Thoracic aorta (tissue), 2 donors: ENCODE measurements around the gene SSRP1. TPM values are rescaled to one million over a fixed set of nuclear protein-coding genes. Genes with fewer than 3 reads are reported as not detected.
"Not testable (repeated sequence)": the region's sequence is repeated elsewhere in the genome, so short reads cannot be mapped to it uniquely, and the experiment has no call there.

Experiments
- ATAC-seq: fragments of 150-250 bp; one replicate; pipeline ENCODE4 v1.8.0; 2017; ENCODE audit warnings: low read depth; ENCODE audit not compliant: insufficient number of reproducible peaks, low FRiP score
- DNase-seq: peaks from one replicate; pipeline ENCODE4 v3.0.0-alpha.2; 2020; ENCODE audit warnings: low spot score
- H3K27ac ChIP-seq, 2 donors: fragments of 200-600 bp; sonication (generic); 1 replicate in 1 of 2; 2 replicates in 1 of 2; pipeline ENCODE4 v1.5.1; 2016; ENCODE audit warnings: mild to moderate bottlenecking in 2 of 2, moderate library complexity in 2 of 2
- H3K27me3 ChIP-seq: fragments of 200-600 bp; sonication (generic); replicated peaks from 2 replicates; pipeline ENCODE4 v1.6.0; 2016; ENCODE audit warnings: mild to moderate bottlenecking; ENCODE audit not compliant: insufficient read depth
- H3K36me3 ChIP-seq: fragments of 200-600 bp; sonication (generic); one replicate; pipeline ENCODE4 v1.5.1; 2016
- H3K4me1 ChIP-seq, 2 donors: fragments of 200-600 bp; sonication (generic); 1 replicate in 1 of 2; 2 replicates in 1 of 2; pipeline versions ENCODE4 v1.5.1 to v1.6.0; 2016; ENCODE audit warnings: low read depth in 2 of 2, mild to moderate bottlenecking in 1 of 2; ENCODE audit not compliant: control insufficient read depth in 1 of 2
- H3K4me3 ChIP-seq: fragments of 200-600 bp; sonication (generic); 2 replicates; pipeline ENCODE4 v1.5.1; 2016; ENCODE audit warnings: mild to moderate bottlenecking
- H3K9me3 ChIP-seq: fragments of 200-600 bp; sonication (generic); 2 replicates; pipeline ENCODE4 v1.5.1; 2016
- CTCF ChIP-seq: fragments of 200-600 bp; sonication (generic); IDR thresholded peaks from one replicate; pipeline ENCODE4 v1.5.1; 2019; ENCODE audit warnings: antibody characterized with exemption
- total RNA-seq, 2 donors: library from RNA; depleted of rRNA; stranded (reverse); fragments of >200 nt; gene quantifications; one replicate each; pipeline versions ENCODE4 v1.1.0 to v1.2.3, GENCODE V29; 2016

Gene SSRP1
- total RNA-seq, 2 donors from 2014 or later, result 42.0 to 51.4 TPM

- peaks cover 54% of the 10 kb centered on the region for H3K36me3 ChIP-seq
- no peak overlapping the region for H3K27ac ChIP-seq
- no peak for DNase-seq
- ATAC-seq, result no peak
- no peaks in the 10 kb centered on the region for H3K27me3 ChIP-seq
- H3K4me3 ChIP-seq, result no peak overlapping the region
- H3K9me3 ChIP-seq, result peaks cover 10% of the 10 kb centered on the region
- H3K4me1 ChIP-seq, result peaks cover 6 to 25% of the 10 kb centered on the region in 2 donors
- TF ChIP-seq CTCF, result no peak
Observed at GRCh38 chr11:57301711-57302423, 33.8 kb downstream of the SSRP1 start.

- Histone ChIP-seq H3K4me3 (no peak overlapping the region), H3K27me3 (no peaks in the 10 kb centered on the region), H3K4me1 (peaks cover 1 to 17% of the 10 kb centered on the region in 2 donors), H3K36me3 (peaks cover 54% of the 10 kb centered on the region), H3K27ac (no peak overlapping the region), H3K9me3 (peaks cover 10% of the 10 kb centered on the region)
- ATAC-seq, result no peak
- no peak for DNase-seq
- no peak for TF ChIP-seq CTCF
Observed at GRCh38 chr11:57300785-57301184, 34.9 kb downstream of the SSRP1 start.

- Histone ChIP-seq H3K27me3 (no peaks in the 10 kb centered on the region), H3K9me3 (peaks cover 10% of the 10 kb centered on the region), H3K4me1 (peaks cover 0 to 17% of the 10 kb centered on the region in 2 donors), H3K4me3 (no peak overlapping the region), H3K27ac (no peak overlapping the region), H3K36me3 (peaks cover 54% of the 10 kb centered on the region)
- DNase-seq (no peak), ATAC-seq (no peak)
- no peak for TF ChIP-seq CTCF
Observed at GRCh38 chr11:57299150-57299737, 36.4 kb downstream of the SSRP1 start.

GRCh38 chr11:57297221-57297620 is 38.5 kb downstream of the SSRP1 start:
- Histone ChIP-seq H3K27ac (no peak overlapping the region), H3K36me3 (peaks cover 41% of the 10 kb centered on the region), H3K27me3 (no peaks in the 10 kb centered on the region), H3K9me3 (peaks cover 10% of the 10 kb centered on the region), H3K4me1 (peaks cover 0 to 17% of the 10 kb centered on the region in 2 donors), H3K4me3 (no peak overlapping the region)
- ATAC-seq (no peak), DNase-seq (no peak)
- TF ChIP-seq CTCF, result no peak

- Histone ChIP-seq H3K9me3 (peaks cover 10% of the 10 kb centered on the region), H3K36me3 (peaks cover 31% of the 10 kb centered on the region), H3K4me1 (peaks cover 0 to 17% of the 10 kb centered on the region in 2 donors)
- H3K4me3 ChIP-seq, DNase-seq, ATAC-seq, H3K27me3 ChIP-seq, H3K27ac ChIP-seq: not testable (repeated sequence)
Observed at GRCh38 chr11:57296205-57296604, 39.5 kb downstream of the SSRP1 start.
